ENCODE data around the gene NUAK2.

The NUAK2 gene

DNA sequence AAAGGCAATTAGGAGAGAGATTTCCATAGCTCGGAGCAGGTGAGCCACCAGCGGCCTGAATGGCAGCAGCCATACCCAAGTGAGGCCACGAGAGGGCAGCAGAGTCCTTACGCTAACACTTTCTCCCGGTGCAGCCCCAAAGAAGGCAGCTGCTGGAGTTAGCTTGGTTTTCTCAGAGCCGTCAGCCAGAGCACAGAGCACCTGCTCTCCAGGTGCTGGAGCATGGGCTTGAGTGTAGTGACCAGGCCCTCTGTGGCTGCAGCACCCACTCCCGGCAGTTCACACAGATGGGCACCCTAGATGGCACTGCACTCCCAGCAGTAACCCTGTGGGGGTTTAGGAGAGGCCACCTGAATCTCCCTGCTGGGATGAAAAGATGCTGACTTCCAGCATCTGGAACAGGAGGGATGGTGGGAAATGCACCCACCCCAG lies 48.0 kb downstream of the NUAK2 start:
- DNase-seq (ENCODE audit: low read depth), result peak; percentile 84

DNA sequence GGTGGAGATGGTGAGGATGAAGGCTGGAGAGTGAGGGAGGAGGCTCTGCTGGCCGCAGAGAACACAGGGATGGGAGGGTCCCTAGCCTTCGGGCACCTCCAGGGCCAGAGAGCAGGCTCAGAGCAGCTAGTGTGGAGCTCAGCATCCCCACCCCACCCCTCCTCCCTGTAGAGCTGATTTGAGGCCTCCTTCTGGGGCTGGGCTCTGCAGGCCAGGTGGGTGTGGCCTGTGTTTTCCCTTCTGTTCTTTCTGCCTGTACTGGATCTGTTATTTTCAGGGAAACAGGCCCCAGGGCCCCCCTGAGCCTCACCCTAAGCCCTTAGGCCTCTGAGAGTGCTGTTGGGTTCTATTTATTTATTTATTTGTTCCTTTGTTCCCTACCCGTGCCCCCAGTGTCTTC lies 49.0 kb downstream of the NUAK2 start:
- DNase-seq (ENCODE audit: low read depth), result no peak

DNA sequence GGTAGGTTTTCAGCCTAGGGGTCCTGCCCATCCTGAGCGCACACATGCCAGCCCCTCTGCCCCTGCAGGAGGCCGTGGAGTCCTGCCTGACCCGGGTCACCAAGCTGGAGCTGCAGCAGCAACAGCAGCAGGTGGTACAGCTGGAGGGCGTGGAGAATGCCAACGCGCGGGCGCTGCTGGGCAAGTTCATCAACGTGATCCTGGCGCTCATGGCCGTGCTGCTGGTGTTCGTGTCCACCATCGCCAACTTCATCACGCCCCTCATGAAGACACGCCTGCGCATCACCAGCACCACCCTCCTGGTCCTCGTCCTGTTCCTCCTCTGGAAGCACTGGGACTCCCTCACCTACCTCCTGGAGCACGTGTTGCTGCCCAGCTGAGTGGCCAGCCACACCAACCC lies 49.8 kb downstream of the NUAK2 start:
- no peak for DNase-seq (ENCODE audit: low read depth)

DNA sequence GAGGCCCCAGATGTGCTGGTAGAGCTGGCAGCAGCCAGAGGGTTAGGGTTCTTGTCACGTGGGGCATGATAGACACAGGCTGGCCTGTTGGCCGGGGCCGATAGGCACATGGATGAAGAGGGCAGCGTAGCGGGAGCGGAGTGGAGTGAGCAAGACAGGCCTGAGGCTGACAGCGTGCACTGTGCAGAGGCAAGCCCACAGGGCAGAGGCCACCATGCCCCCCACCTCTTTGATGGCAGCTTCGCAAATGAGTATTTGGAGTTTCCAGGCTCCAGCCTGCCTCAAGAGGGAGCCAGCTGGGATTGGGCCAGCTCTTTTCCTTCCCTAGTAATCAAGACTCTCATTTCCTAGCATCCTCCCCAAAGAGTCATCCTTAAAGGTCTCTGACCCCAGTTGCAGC lies 50.3 kb downstream of the NUAK2 start:
- DNase-seq (ENCODE audit: low read depth), result peak; percentile 69

DNA sequence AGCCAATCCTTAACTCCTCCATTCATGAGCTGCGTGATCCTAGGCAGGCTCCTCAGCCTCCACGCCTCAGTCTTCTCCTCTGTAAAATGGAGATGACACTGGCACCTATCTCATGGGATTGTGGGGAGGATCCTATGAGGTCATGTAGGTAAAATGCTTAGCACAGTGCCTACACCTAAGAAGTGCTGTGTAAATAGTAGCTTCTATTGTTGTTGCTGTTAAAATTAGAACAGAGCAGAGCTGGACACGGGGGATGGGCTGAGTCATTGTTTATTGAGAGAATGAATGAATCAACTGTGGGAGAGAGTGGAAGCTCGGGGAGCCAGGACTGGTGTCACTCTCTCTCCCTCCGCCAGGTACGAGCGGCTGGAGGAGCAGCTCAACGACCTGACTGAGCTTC lies 50.8 kb downstream of the NUAK2 start:
- peak; percentile 75 for DNase-seq (ENCODE audit: low read depth)

DNA sequence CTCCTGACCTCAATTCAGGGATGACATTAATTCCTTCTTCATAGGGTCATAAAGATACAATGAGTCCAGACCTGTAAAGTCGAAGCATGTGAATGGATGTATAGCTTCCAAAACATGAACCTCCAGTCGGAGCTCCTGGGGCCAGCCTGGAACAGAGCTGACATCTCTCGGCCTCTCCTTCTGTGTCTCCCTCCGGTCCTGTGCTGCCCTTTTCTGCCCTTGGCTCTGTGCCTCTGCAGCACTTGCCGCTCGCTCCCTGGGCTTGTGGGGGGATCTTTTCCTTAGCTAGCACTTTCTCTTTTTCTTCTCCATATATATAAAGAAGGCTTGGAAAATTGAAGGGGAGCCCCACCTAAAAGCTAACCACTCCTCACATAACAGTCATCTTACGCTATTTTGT lies 51.3 kb downstream of the NUAK2 start:
- no peak for DNase-seq (ENCODE audit: low read depth)

DNA sequence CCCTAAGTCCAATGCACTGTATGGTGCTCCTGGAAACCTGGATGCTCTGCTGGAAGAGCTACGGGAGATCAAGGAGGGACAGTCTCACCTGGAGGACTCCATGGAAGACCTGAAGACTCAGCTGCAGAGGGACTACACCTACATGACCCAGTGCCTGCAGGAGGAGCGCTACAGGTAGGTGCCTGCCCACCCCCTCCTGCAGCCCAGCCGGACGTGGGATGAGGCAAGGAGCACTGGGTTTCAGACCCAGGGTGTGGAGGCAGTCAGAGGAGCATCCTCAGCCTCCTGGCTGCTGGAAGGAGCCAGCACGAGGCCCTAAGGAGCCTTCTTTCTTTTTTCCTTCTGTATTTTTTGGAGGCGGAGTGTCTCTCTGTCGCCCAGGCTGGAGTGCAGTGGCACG lies 51.8 kb downstream of the NUAK2 start:
- DNase-seq (ENCODE audit: low read depth), result no peak

DNA sequence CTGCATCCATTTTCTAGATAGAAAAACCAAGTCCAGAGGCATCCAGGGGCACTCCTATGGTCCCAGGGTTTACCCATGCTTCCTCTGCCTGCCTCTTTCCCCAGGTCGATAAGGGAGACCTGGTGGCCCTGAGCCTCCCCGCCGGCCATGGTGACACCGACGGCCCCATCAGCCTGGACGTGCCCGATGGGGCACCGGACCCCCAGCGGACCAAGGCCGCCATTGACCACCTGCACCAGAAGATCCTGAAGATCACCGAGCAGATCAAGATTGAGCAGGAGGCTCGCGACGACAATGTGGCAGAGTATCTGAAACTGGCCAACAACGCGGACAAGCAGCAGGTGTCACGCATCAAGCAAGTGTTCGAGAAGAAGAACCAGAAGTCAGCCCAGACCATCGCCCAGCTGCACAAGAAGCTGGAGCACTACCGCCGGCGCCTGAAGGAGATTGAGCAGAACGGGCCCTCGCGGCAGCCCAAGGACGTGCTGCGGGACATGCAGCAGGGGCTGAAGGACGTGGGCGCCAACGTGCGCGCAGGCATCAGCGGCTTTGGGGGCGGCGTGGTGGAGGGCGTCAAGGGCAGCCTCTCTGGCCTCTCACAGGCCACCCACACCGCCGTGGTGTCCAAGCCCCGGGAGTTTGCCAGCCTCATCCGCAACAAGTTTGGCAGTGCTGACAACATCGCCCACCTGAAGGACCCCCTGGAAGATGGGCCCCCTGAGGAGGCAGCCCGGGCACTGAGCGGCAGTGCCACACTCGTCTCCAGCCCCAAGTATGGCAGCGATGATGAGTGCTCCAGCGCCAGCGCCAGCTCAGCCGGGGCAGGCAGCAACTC lies 52.5 kb downstream of the NUAK2 start:
- DNase-seq (ENCODE audit: low read depth), result no peak

DNA sequence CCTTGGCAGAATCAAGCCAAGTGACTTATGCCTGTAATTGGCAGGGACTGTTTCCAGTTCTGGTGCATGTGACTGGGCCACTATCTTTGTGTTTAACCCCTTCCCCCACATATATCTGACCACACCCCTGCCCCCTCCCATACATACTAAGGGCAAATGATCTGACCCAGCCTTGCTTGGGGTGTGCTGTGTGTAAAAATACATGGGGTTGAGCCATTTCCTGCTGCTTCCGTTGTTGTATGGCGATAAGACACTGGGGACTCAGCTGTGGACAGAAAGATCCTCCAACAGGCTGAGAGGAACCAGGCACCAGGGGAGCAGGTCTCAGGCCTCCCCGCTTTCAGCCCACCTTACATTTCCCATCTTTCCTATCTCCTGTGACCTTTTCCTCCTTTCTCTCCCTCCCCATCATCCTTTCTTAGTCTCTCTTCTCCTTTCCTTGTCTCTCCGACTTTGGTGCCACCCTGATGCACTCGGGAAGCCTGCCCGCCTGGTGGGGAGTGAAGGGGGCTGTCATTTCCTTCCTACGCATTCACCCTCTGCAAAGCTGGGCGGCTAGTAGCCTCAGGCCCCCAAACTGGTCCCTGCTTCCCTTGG lies 54.1 kb downstream of the NUAK2 start:
- DNase-seq (ENCODE audit: low read depth), result no peak

DNA sequence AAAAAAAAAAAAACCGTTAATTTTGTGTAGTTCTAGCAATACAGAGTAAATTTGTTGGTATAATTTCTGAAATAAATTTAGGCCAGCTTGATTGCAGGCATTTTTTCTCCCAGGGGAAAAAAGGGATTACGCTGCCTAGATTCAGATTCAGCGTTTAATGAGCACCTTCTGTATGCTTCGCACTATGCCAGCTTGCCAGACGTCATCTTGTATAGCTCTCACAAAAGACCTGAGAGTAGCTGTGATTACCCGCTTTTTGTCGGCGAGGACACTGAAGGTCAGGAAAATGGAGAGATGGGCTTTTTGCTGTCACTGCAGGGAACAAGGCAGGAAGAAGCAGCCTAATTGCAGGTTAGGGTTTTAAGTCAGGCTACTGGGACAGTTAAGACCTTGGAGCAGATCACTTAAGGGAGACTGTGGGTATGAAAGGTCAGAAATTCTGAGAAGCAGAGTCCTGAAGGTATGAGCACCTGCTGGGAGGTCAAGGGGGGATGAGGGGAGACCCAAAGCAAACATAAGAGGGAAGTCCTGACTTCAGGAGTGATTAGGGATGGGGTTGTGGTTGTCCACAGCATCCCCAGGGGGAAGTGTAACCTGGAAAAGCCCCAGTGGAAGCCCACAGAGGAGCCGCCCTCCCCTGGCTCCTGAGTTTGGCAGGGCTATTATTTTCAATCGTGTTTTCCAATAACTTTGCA lies 54.8 kb downstream of the NUAK2 start:
- DNase-seq (ENCODE audit: low read depth), result no peak

DNA sequence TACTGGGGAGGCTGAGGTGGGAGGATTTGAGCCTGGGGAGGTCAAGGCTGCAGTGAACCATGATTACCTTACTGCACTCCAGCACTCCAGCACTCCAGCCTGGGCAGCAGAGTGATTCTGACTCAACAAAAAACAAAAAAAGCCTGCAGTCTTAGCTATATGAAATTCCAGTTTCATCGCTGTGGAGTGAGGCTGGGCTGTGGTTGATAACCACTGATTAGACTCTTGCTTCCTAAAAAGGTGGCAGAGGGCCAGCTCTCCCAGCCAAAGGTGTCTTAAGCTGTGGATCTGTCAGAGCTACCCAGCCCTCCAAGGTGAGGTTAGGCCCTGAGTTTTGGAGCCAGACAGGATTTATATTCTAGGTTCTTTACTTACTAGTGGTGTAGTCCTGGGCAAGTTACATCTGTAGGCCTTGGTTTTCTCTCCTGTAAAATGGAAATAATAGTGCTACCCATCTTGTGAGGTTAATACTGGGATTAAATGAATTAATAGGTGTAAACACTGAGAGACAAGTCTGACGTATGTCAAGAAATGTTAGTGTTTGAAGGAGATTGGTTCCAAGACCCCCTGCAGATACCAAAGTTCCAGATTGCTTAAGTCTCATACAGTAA lies 57.9 kb downstream of the NUAK2 start:
- peak; percentile 33 for DNase-seq (ENCODE audit: low read depth)

DNA sequence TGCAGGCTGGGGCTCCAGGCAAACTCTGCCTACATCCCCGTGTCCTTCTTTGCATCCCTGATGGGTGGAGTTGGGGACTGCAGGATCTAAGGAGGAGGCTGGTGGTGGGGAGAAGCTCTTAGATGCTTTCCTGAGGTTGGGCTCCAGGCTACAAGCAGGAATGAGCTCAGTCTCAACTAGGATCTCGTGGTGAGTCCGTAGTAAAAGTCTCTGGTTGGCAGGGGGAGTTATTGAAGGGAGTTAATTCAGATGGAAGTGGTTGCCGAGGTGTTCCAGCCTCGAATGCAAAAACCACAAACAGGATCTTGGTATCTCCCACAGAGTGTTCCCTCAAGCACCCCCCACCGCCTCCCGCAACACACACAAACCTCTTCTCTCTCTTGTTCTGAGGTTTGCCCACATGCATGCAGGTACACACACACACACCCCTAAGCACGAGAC lies 58.8 kb downstream of the NUAK2 start:
- no peak for DNase-seq (ENCODE audit: low read depth)

DNA sequence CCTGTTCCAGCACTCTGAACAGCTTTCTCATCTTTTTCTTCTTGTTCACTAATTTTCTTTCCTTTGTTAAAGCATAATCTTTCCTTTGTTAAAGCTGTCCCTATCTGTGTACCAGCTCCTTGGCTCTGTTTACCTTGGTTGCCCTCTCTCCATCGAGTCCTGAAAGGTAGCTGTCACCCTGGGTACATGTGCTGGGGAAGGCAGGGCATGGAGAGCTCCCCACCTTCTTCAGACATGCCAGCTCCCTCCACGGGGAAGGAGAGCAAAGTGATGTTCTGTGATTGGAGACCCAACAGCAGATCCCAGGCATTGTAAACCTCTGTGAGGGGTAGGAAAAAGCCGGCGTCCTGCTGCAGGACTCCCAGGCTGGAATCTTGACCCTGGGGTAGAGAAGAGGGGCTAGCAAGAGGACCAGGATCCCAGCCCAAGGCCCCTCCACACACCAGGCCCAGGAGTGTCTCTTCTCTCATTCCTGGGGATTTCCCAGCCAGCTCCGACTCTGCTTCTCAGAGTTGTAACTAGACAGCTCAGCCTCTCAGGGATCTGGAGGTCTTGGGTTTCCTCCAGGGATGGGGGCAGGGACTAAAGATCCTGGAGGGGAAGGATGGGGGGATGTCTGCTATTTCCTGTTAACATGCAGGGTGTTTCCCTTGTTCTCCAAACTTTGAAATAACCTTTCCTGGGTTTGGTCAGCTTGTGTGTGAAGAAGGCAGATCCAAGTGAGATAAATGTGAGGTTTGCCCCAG lies 59.4 kb downstream of the NUAK2 start:
- peak; percentile 67 for DNase-seq (ENCODE audit: low read depth)

DNA sequence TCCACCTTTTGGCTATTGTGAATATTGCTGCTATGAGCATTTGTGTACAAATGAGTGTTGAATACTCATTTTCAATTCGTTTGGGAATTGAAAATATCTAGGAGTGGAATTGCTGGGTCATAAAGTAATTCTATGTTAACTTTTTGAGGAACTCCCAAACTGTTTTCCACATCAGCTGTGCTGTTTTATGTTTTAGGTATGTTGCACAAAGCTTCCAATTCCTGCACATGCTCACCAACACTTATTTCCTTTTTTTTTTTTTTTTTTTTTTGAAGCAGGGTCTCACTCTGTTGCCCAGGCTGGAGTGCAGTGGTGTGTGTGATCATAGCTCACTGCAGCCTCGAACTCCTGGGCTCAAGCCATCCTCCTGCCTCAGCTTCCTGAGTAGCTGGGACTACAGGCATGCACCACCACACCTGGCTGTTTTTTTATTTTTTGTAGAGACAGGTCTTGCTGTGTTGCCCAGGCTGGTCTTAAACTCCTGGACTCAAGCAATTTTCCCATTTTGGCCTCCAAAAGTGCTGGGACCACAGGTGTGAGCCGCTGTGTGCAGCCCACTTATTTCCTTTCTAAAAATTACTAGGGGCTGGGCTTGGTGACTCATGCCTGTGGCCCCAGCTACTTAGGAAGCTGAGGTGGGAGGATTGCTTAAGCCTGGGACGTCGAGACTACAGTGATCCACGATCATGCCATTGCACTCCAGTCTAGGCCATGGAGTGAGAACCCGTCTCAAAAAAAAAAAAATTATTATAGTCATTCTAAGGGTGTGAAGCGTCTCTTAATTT lies 60.4 kb downstream of the NUAK2 start:
- peak; percentile 75 for DNase-seq (ENCODE audit: low read depth)

DNA sequence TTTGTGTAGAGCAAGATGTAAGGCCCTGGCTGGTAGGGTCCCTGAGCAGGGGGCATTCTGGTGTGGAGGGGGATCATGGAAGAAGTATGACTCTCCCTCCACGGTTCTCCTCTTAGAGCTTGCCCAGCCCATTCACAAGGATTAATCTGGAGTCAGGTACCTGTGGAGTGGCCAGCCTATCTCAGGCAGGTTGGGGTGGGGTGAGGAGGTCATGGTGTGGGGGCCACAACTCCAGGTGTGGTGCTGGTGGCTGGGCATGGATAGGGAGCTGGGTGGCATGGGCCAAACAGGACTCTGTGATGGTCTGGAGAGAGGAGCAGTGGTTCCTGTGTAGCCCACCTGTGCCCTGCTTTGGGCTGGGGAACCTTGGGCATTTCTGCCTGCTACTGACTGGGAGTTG lies 61.5 kb downstream of the NUAK2 start:
- DNase-seq (ENCODE audit: low read depth), result no peak

DNA sequence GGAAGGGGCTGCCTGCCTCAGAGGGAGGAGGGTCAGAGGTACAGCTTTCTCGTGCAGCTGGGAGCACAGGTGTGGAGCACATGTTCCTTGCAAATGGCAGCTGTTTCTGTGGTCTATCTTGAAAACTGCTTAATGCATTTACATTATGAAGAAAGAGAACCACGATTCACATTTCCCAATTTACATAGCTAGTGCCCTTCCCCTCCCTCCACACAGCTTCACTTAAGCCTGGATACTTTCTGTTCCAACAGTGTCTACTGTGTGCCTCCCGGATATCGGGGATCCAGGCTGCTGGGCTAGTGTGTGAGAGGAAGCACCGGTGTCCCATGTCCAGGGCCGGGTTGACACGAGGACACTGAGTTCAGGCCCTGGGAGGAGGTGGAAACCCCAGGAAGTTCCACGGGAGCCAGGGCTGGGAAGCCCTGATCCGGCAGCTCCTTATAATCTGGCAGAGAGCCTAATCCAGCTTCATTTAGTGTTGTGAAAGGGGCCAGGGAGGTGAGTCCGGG lies 62.2 kb downstream of the NUAK2 start:
- DNase-seq (ENCODE audit: low read depth), result no peak

DNA sequence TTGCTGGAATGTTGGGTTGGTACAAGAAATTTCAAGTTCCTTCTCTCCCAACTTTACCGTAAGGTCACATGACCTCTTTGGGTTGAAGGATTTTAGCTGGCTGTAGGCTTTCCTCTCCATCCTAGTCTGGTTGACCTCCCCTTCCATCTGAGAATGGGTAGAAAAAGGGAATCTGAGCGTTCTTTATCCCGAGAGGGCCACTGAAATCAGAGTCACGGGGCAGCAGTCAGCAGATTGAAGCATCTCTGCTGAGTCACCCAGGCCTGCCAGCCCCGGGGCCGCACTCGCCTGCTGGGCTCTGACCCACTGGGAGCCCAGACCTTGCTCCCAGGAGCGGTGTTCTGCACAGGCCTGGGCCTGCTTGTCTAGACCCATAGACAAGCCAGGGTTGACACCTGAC lies 62.8 kb downstream of the NUAK2 start:
- DNase-seq (ENCODE audit: low read depth), result peak; percentile 87

DNA sequence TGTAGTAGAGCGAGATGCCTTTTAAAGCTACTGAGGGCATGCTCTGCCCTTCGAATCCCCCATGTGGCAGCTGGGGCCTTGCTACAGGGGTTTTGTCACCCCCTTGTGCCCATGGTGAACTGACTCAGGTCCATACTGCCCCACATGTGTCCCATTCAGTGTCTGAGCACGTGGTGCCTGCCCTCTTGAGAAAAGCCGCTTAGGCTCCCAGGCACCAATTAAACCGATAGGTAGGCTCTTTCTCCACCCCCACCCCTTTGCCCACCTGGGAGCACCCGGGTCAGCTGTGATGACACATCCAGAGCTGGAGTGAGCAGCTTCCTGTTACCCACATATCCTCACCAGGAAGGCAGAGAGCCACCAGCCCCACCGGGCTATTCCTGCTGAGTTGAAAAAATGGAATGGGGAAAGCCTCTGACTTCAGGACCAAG lies 63.3 kb downstream of the NUAK2 start:
- peak; percentile 73 for DNase-seq (ENCODE audit: low read depth)

DNA sequence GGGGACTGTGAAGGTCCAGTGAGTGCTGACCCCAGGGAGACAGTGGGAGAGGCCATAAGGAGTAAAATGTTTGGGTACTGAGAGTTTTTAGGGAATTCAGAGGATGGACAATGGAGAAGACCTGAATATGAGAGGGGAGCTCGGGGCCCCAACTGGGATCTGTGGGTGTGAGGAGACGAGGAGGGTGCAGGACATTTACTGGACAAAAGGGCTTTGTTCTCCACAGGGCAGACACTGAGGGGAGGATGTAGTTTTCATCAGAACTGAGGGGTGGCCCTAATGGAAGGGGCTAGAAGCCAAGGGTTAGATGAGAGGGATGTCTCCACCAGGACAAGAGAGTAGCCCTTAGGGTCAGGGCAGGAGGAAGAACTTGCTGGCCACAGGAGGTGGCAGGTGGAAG lies 63.8 kb downstream of the NUAK2 start:
- no peak for DNase-seq (ENCODE audit: low read depth)

DNA sequence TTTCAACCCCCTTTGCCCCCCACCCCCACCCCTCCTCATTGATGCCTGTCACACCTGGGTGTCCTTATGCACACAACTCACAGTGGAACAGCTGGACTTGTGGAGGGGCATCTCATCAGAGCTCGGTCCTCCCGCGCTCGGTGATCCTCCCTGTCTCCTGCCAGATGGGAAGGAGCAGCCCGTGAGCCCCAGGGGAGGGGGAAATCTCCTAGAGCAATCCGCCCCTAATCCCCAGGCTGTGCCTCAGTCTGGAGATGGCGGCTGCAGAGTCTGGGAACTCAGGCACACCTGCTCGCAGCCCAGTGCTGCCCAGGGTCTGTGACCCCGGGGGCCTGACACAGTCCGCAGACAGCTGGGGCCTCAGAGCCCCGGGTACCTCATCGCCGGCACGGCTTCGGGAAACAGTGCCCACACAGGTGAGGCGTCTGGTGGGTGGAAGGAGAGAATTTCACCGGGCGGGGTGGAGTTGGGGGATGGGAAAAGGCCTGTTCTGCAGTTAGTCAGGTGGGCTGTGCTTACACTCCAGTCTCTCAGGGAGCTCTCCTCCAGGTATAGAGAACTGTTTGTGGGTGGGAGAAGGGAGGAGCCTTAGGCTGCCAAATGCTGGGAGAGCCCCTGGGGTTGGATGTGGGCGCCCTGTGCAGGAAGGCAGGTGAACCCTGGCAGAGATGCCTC lies 64.5 kb downstream of the NUAK2 start:
- no peak for DNase-seq (ENCODE audit: low read depth)

Measured in ELR (cell line).